A549 treated with CpdA at 1 μM for 4 hours (cell line): ENCODE results near the gene ATP2B1. TPM values are rescaled to one million over a fixed set of nuclear protein-coding genes. Genes with fewer than 3 reads are reported as not detected.

Experiments
- total RNA-seq: library from RNA; stranded (reverse); fragments of 200-300 nt; extraction: Qiagen RNA extraction; gene quantifications from 5 replicates; pipeline ENCODE4 v1.2.3, GENCODE V29; 2022; ENCODE audit warnings: low read depth

ATP2B1 gene
- 59.8 to 80.5 TPM (median 65.2 TPM) in 5 replicates for total RNA-seq

DNA sequence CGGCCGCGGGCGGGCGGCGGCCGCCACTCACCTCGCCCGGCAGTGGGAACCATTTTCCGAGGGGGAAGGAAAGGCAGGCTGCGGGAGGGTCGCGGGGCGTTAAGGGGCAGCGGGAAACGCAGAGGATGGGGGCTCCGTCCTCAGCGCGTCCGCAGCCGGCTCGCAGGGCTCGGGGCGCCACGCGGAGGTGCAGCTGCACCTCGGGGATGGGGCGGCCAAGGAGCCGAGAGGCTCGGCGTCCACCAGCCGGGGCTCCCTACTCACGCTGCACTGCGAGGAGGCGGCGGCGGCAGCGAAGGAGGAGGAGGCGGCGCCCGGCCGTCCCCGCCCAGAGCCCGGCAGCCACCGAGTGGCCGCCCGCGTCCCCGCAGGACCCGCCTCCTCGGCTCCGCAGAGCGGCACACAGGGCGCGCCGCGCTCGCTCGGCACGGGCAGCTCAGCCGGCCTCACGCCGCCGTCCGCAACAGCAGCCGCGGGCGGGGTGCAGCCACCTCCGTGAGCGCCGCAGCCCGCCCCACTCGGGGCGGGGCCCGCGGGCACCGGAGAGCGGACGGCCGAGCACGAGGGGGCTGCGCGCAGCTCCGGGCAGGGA is at the start of gene ATP2B1:
ATP2B1 (minus strand) TSS at position 274 of the 592 bp plus-strand sequence. CDS start 52,952 bp downstream, outside the sequence.

Other genes starting within 250 kb of the ATP2B1 start
- 3.1 to 5.1 TPM (median 4.3 TPM) in 5 replicates for gene GALNT4, start 184.0 kb downstream of the ATP2B1 start, total RNA-seq
- 9.6 to 12.6 TPM (median 12.0 TPM) in 5 replicates for gene POC1B, start 182.8 kb downstream of the ATP2B1 start, total RNA-seq